Measurements from ENCODE around the gene COX6B2.
"Not testable (repeated sequence)": the region's sequence is repeated elsewhere in the genome, so short reads cannot be mapped to it uniquely, and the experiment has no call there.

The COX6B2 gene

GRCh38 chr19:55333870-55334269 lies 20.6 kb downstream of the COX6B2 start:
- Histone ChIP-seq H3K36me3 (replicated peaks in 1 of 2; ENCODE audit: control insufficient read depth in 2 of 2, insufficient read depth in 2 of 2, low read length in 2 of 2) (no peaks in the 10 kb centered on the region), H4K8ac (ENCODE audit: low read depth, low read length) (no peak overlapping the region), H3K27me3 (ENCODE audit: control insufficient read depth in 3 of 3, insufficient read depth in 3 of 3, low read depth in 1 of 3, low read length in 3 of 3) (no peaks in the 10 kb centered on the region), H3K9ac (ENCODE audit: low read depth, low read length, poor library complexity) (no peak overlapping the region), H2BK120ac (ENCODE audit: low read depth, low read length) (no peak overlapping the region), H3K4me1 (ENCODE audit: control insufficient read depth in 2 of 2, insufficient read depth in 1 of 2, low read depth in 1 of 2, low read length in 2 of 2) (peaks cover 4 to 10% of the 10 kb centered on the region in 2 donors), H2BK12ac (ENCODE audit: low read length) (no peak overlapping the region), H3K14ac (ENCODE audit: low read length) (no peak overlapping the region), H2AK5ac (ENCODE audit: low read depth, low read length) (peak overlapping the region; percentile 8), H3K18ac (ENCODE audit: low read length) (no peak overlapping the region), H3K23ac (ENCODE audit: low read depth, low read length, poor library complexity) (no peak overlapping the region), H2AFZ (ENCODE audit: low read length) (no peak overlapping the region), H3K4me2 (ENCODE audit: insufficient read depth, low read length, poor library complexity, severe bottlenecking) (no peak overlapping the region), H3K4me3 (ENCODE audit: low read length in 2 of 2) (no peak overlapping the region), H3K9me3 (replicated peaks in 1 of 2; ENCODE audit: control insufficient read depth in 2 of 2, insufficient read depth in 1 of 2, low read depth in 1 of 2, low read length in 2 of 2) (no peaks in the 10 kb centered on the region), H4K91ac (ENCODE audit: low read depth, low read length, poor library complexity) (no peak overlapping the region), H2BK5ac (ENCODE audit: low read length) (no peak overlapping the region), H3K27ac (replicated peaks; ENCODE audit: low read length) (no peak overlapping the region), H3K4ac (ENCODE audit: low read length) (no peak overlapping the region), H3K79me1 (ENCODE audit: low read depth, low read length) (no peaks in the 10 kb centered on the region), H2BK15ac (ENCODE audit: low read length) (peak overlapping the region; percentile 62)
- WGBS, 2 donors (ENCODE audit: extremely low coverage in 2 of 2, insufficient read length in 2 of 2, insufficient replicate concordance in 1 of 2), result no CpG with 5 or more reads among the region's 11 CpGs
- DNase-seq (ENCODE audit: low spot score), result no peak

- not testable (repeated sequence) for H3K4me1 ChIP-seq (ENCODE audit: control insufficient read depth in 2 of 2, insufficient read depth in 1 of 2, low read depth in 1 of 2, low read length in 2 of 2); H3K4me3 ChIP-seq (ENCODE audit: low read length in 2 of 2); H4K8ac ChIP-seq (ENCODE audit: low read depth, low read length); H3K27ac ChIP-seq (replicated peaks; ENCODE audit: low read length); H2BK12ac ChIP-seq (ENCODE audit: low read length); H3K23ac ChIP-seq (ENCODE audit: low read depth, low read length, poor library complexity); H3K18ac ChIP-seq (ENCODE audit: low read length); H2AFZ ChIP-seq (ENCODE audit: low read length); H4K91ac ChIP-seq (ENCODE audit: low read depth, low read length, poor library complexity); H3K27me3 ChIP-seq (ENCODE audit: control insufficient read depth in 3 of 3, insufficient read depth in 3 of 3, low read depth in 1 of 3, low read length in 3 of 3); H3K79me1 ChIP-seq (ENCODE audit: low read depth, low read length); H2BK120ac ChIP-seq (ENCODE audit: low read depth, low read length); H3K4me2 ChIP-seq (ENCODE audit: insufficient read depth, low read length, poor library complexity, severe bottlenecking); H2BK15ac ChIP-seq (ENCODE audit: low read length); H3K14ac ChIP-seq (ENCODE audit: low read length); H3K36me3 ChIP-seq (replicated peaks in 1 of 2; ENCODE audit: control insufficient read depth in 2 of 2, insufficient read depth in 2 of 2, low read length in 2 of 2); DNase-seq (ENCODE audit: low spot score); H3K4ac ChIP-seq (ENCODE audit: low read length); H3K9ac ChIP-seq (ENCODE audit: low read depth, low read length, poor library complexity); H3K9me3 ChIP-seq (replicated peaks in 1 of 2; ENCODE audit: control insufficient read depth in 2 of 2, insufficient read depth in 1 of 2, low read depth in 1 of 2, low read length in 2 of 2); H2BK5ac ChIP-seq (ENCODE audit: low read length); H2AK5ac ChIP-seq (ENCODE audit: low read depth, low read length)
- no CpG with 5 or more reads among the region's 6 CpGs for WGBS, 2 donors (ENCODE audit: extremely low coverage in 2 of 2, insufficient read length in 2 of 2, insufficient replicate concordance in 1 of 2)
Observed at GRCh38 chr19:55329791-55330190, 24.7 kb downstream of the COX6B2 start.

GRCh38 chr19:55328774-55329318 lies 25.7 kb downstream of the COX6B2 start:
- not testable (repeated sequence) for H3K18ac ChIP-seq (ENCODE audit: low read length); H3K4me1 ChIP-seq (ENCODE audit: control insufficient read depth in 2 of 2, insufficient read depth in 1 of 2, low read depth in 1 of 2, low read length in 2 of 2); H3K79me1 ChIP-seq (ENCODE audit: low read depth, low read length); H3K4me2 ChIP-seq (ENCODE audit: insufficient read depth, low read length, poor library complexity, severe bottlenecking); H3K9ac ChIP-seq (ENCODE audit: low read depth, low read length, poor library complexity); H2BK120ac ChIP-seq (ENCODE audit: low read depth, low read length); H2BK5ac ChIP-seq (ENCODE audit: low read length); H2BK15ac ChIP-seq (ENCODE audit: low read length); H2AK5ac ChIP-seq (ENCODE audit: low read depth, low read length); H3K4ac ChIP-seq (ENCODE audit: low read length); H3K27ac ChIP-seq (replicated peaks; ENCODE audit: low read length); H4K8ac ChIP-seq (ENCODE audit: low read depth, low read length); H4K91ac ChIP-seq (ENCODE audit: low read depth, low read length, poor library complexity); H3K23ac ChIP-seq (ENCODE audit: low read depth, low read length, poor library complexity); H3K14ac ChIP-seq (ENCODE audit: low read length); H3K9me3 ChIP-seq (replicated peaks in 1 of 2; ENCODE audit: control insufficient read depth in 2 of 2, insufficient read depth in 1 of 2, low read depth in 1 of 2, low read length in 2 of 2); H3K36me3 ChIP-seq (replicated peaks in 1 of 2; ENCODE audit: control insufficient read depth in 2 of 2, insufficient read depth in 2 of 2, low read length in 2 of 2); DNase-seq (ENCODE audit: low spot score); H3K4me3 ChIP-seq (ENCODE audit: low read length in 2 of 2); H3K27me3 ChIP-seq (ENCODE audit: control insufficient read depth in 3 of 3, insufficient read depth in 3 of 3, low read depth in 1 of 3, low read length in 3 of 3); H2BK12ac ChIP-seq (ENCODE audit: low read length); H2AFZ ChIP-seq (ENCODE audit: low read length)
- no CpG with 5 or more reads among the region's 4 CpGs for WGBS, 2 donors (ENCODE audit: extremely low coverage in 2 of 2, insufficient read length in 2 of 2, insufficient replicate concordance in 1 of 2)

GRCh38 chr19:55325172-55325571 lies 29.3 kb downstream of the COX6B2 start, which contains the start of gene TMEM150B:
TMEM150B (minus strand) TSS chr19:55325341; CDS start chr19:55321036, 4,305 bp downstream.
- DNase-seq (ENCODE audit: low spot score), result no peak
- peaks cover 0 to 3% of the 10 kb centered on the region in 2 donors for H3K4me1 ChIP-seq (ENCODE audit: control insufficient read depth in 2 of 2, insufficient read depth in 1 of 2, low read depth in 1 of 2, low read length in 2 of 2)
- no CpG with 5 or more reads among the region's 14 CpGs for WGBS, 2 donors (ENCODE audit: extremely low coverage in 2 of 2, insufficient read length in 2 of 2, insufficient replicate concordance in 1 of 2)
- no peaks in the 10 kb centered on the region for H3K79me1 ChIP-seq (ENCODE audit: low read depth, low read length)
- H3K9ac ChIP-seq (ENCODE audit: low read depth, low read length, poor library complexity), result no peak within 1 kb of the TSS
- no peak within 1 kb of the TSS for H4K91ac ChIP-seq (ENCODE audit: low read depth, low read length, poor library complexity)
- no peak within 1 kb of the TSS for H2BK120ac ChIP-seq (ENCODE audit: low read depth, low read length)
- H4K8ac ChIP-seq (ENCODE audit: low read depth, low read length), result no peak within 1 kb of the TSS
- H3K4me2 ChIP-seq (ENCODE audit: insufficient read depth, low read length, poor library complexity, severe bottlenecking), result no peak within 1 kb of the TSS
- no peak within 1 kb of the TSS for H2BK5ac ChIP-seq (ENCODE audit: low read length)
- no peak within 1 kb of the TSS for H3K18ac ChIP-seq (ENCODE audit: low read length)
- H3K36me3 ChIP-seq (replicated peaks in 1 of 2; ENCODE audit: control insufficient read depth in 2 of 2, insufficient read depth in 2 of 2, low read length in 2 of 2), result no peaks in the 10 kb centered on the region
- no peak within 1 kb of the TSS for H2AK5ac ChIP-seq (ENCODE audit: low read depth, low read length)
- H3K27ac ChIP-seq (replicated peaks; ENCODE audit: low read length), result no peak within 1 kb of the TSS
- H3K23ac ChIP-seq (ENCODE audit: low read depth, low read length, poor library complexity), result no peak within 1 kb of the TSS
- no peak within 1 kb of the TSS for H2BK12ac ChIP-seq (ENCODE audit: low read length)
- H3K27me3 ChIP-seq (ENCODE audit: control insufficient read depth in 3 of 3, insufficient read depth in 3 of 3, low read depth in 1 of 3, low read length in 3 of 3), result peaks cover 0 to 20% (median 0%) of the 10 kb centered on the region in 3 experiments
- H2AFZ ChIP-seq (ENCODE audit: low read length), result peak within 1 kb of the TSS; percentile 22
- H3K4me3 ChIP-seq (ENCODE audit: low read length in 2 of 2), result no peak within 1 kb of the TSS
- H3K9me3 ChIP-seq (replicated peaks in 1 of 2; ENCODE audit: control insufficient read depth in 2 of 2, insufficient read depth in 1 of 2, low read depth in 1 of 2, low read length in 2 of 2), result no peaks in the 10 kb centered on the region
- H2BK15ac ChIP-seq (ENCODE audit: low read length), result no peak within 1 kb of the TSS
- H3K14ac ChIP-seq (ENCODE audit: low read length), result no peak within 1 kb of the TSS
- H3K4ac ChIP-seq (ENCODE audit: low read length), result no peak within 1 kb of the TSS
